Measurements from ENCODE around the gene MED8. TPM values are rescaled to one million over a fixed set of nuclear protein-coding genes. Genes with fewer than 3 reads are reported as not detected.

The MED8 gene
- total RNA-seq, 1 experiment from 2014 or later = 36.0 TPM

- CTCF ChIA-PET = interaction anchor here (1.5 to 1.6 kb wide), 2 partner anchors 9 to 65 kb away, joined by 3 to 8 read pairs; partner anchors contain the start of gene CDC20
- peak overlapping the region; percentile 89 for H3K27ac ChIP-seq (ENCODE audit: low read depth, low read length)
- TF ChIP-seq POLR2A (IDR thresholded peaks at IDR 0.05; ENCODE audit: borderline replicate concordance, extremely low read depth, insufficient read depth, insufficient read length) = peak; percentile 14
- TF ChIP-seq EZH2 (IDR thresholded peaks at IDR 0.05) = no peak
- TF ChIP-seq JUND (IDR thresholded peaks at IDR 0.05) = no peak
- RAD21 ChIA-PET (ENCODE audit: low non-redundant PET in 1 of 2, low total read pairs in 2 of 2, uncharacterized antibody in 2 of 2, unreplicated experiment in 2 of 2) = no interaction called here
- ATAC-seq (no peak), DNase-seq (ENCODE audit: low read depth, low spot score) (no peak)
- H3K27me3 ChIP-seq (ENCODE audit: insufficient read depth, low read length) = no peaks in the 10 kb centered on the region
- no peaks in the 10 kb centered on the region for H3K9me2 ChIP-seq (ENCODE audit: insufficient read depth)
- no peaks in the 10 kb centered on the region for H3K9me3 ChIP-seq (ENCODE audit: control insufficient read depth in 1 of 2, insufficient read depth in 1 of 2, low read depth in 1 of 2, low read length in 2 of 2)
- H3K4me2 ChIP-seq (ENCODE audit: low read length) = peak overlapping the region; percentile 91
- no peaks in the 10 kb centered on the region for H3K79me2 ChIP-seq (ENCODE audit: insufficient read depth, low read length)
- peak overlapping the region; percentile 83 for H3K9ac ChIP-seq (ENCODE audit: low read length)
- peak overlapping the region; percentile 4 for H2AFZ ChIP-seq (ENCODE audit: low read depth, low read length, poor library complexity, severe bottlenecking)
- H4K20me1 ChIP-seq (ENCODE audit: insufficient read depth) = no peaks in the 10 kb centered on the region
- H3K36me3 ChIP-seq (ENCODE audit: control insufficient read depth in 1 of 2, insufficient read depth in 2 of 2, low read length in 2 of 2) = no peaks in the 10 kb centered on the region
- POLR2A ChIA-PET = interaction anchor here (0.9 to 1.6 kb wide), 2 partner anchors 9 to 19 kb away, joined by 3 to 7 read pairs; partner anchors contain the start of genes CDC20 and ELOVL1
- peak overlapping the region; percentile 53 to 65 for H3K4me3 ChIP-seq (replicated peaks in 1 of 2; ENCODE audit: low read depth in 1 of 2, low read length in 2 of 2)
- H3K4me1 ChIP-seq (ENCODE audit: control insufficient read depth in 1 of 2, insufficient read depth in 2 of 2, low read length in 2 of 2) = peaks cover 23 to 57% of the 10 kb centered on the region in 2 experiments
- TSS peak; percentile 93 for BruUV-seq (replicated peaks)
- intact Hi-C loops (cut with micrococcal nuclease) = loop anchor here (2.0 kb wide), 1 partner anchor 111 kb away; no protein-coding TSS in a partner anchor
Measured at GRCh38 chr1:43349594-43350306, 39.9 kb downstream of the MED8 start.

- peak; percentile 85 for DNase-seq (ENCODE audit: low read depth, low spot score)
- Histone ChIP-seq H3K9me2 (ENCODE audit: insufficient read depth) (no peaks in the 10 kb centered on the region), H3K4me3 (replicated peaks in 1 of 2; ENCODE audit: low read depth in 1 of 2, low read length in 2 of 2) (peak overlapping the region; percentile 59 to 65), H3K79me2 (ENCODE audit: insufficient read depth, low read length) (no peaks in the 10 kb centered on the region), H3K4me2 (ENCODE audit: low read length) (peak overlapping the region; percentile 91), H3K9me3 (ENCODE audit: control insufficient read depth in 1 of 2, insufficient read depth in 1 of 2, low read depth in 1 of 2, low read length in 2 of 2) (no peaks in the 10 kb centered on the region), H3K9ac (ENCODE audit: low read length) (peak overlapping the region; percentile 83), H3K4me1 (ENCODE audit: control insufficient read depth in 1 of 2, insufficient read depth in 2 of 2, low read length in 2 of 2) (peaks cover 30 to 64% of the 10 kb centered on the region in 2 experiments), H3K27me3 (ENCODE audit: insufficient read depth, low read length) (no peaks in the 10 kb centered on the region), H3K27ac (ENCODE audit: low read depth, low read length) (peak overlapping the region; percentile 89), H4K20me1 (ENCODE audit: insufficient read depth) (no peaks in the 10 kb centered on the region), H2AFZ (ENCODE audit: low read depth, low read length, poor library complexity, severe bottlenecking) (peak overlapping the region; percentile 4), H3K36me3 (ENCODE audit: control insufficient read depth in 1 of 2, insufficient read depth in 2 of 2, low read length in 2 of 2) (no peaks in the 10 kb centered on the region)
- POLR2A ChIA-PET = interaction anchor here (0.6 to 1.6 kb wide), 4 partner anchors 9 to 427 kb away, joined by 4 to 7 read pairs (median 6); partner anchors contain the start of genes CDC20 and ELOVL1
- intact Hi-C loops (cut with micrococcal nuclease) = loop anchor here (2.0 kb wide), 1 partner anchor 110 kb away; no protein-coding TSS in a partner anchor
- ATAC-seq = peak; percentile 87
- CTCF ChIA-PET = interaction anchor here (1.0 to 1.6 kb wide), 3 partner anchors 9 to 65 kb away, joined by 3 to 8 read pairs (median 4); partner anchors contain the start of genes C1orf210 and CDC20
- RAD21 ChIA-PET (ENCODE audit: low non-redundant PET in 1 of 2, low total read pairs in 2 of 2, uncharacterized antibody in 2 of 2, unreplicated experiment in 2 of 2) = no interaction called here
- no TSS peak for BruUV-seq (replicated peaks)
- peak; percentile 56 for TF ChIP-seq ZFX (IDR thresholded peaks at IDR 0.05)
- TF ChIP-seq ELF1 (IDR thresholded peaks at IDR 0.05; ENCODE audit: borderline replicate concordance, low read depth) = no peak
- TF ChIP-seq MAX (IDR thresholded peaks at IDR 0.05) = peak; percentile 83; the same call in 1 of the 2 replicates
- no peak for TF ChIP-seq ZNF274 (IDR thresholded peaks at IDR 0.05; ENCODE audit: low read depth, low read length)
- TF ChIP-seq CBX3 (IDR thresholded peaks at IDR 0.05; ENCODE audit: low read depth) = no peak
- no peak for TF ChIP-seq REST (IDR thresholded peaks at IDR 0.05; ENCODE audit: low read depth)
- no peak for TF ChIP-seq CEBPB (IDR thresholded peaks at IDR 0.05; ENCODE audit: low read depth)
- peak; percentile 83 for TF ChIP-seq POLR2AphosphoS5 (IDR thresholded peaks at IDR 0.05; ENCODE audit: low read depth, low read length)
- TF ChIP-seq SP1 (IDR thresholded peaks at IDR 0.05; ENCODE audit: low read depth) = peak; percentile 52
- no peak for TF ChIP-seq EZH2 (IDR thresholded peaks at IDR 0.05)
- TF ChIP-seq TCF7L2 (IDR thresholded peaks at IDR 0.05; ENCODE audit: borderline replicate concordance, extremely low read depth, insufficient read depth, insufficient read length) = peak; percentile 43
- TF ChIP-seq YY1 (IDR thresholded peaks at IDR 0.05; ENCODE audit: extremely low read depth, insufficient replicate concordance, low read depth, low read length) = no peak
- TF ChIP-seq RAD21 (IDR thresholded peaks at IDR 0.05; ENCODE audit: low read depth) = peak; percentile 15; the same call in 1 of the 2 replicates
Measured at GRCh38 chr1:43348809-43349593, 40.6 kb downstream of the MED8 start.

Measured in HCT116 (cell line).